ES-I3 (cell line): ENCODE measurements around the gene YPEL3.
"Not testable (repeated sequence)": the region's sequence is repeated elsewhere in the genome, so short reads cannot be mapped to it uniquely, and the experiment has no call there.

Experiments used
- H3K36me3 ChIP-seq: 2 replicates; pipeline ENCODE4 v1.6.1; 2013; ENCODE audit warnings: mild to moderate bottlenecking, low read length, control low read depth, moderate library complexity; ENCODE audit not compliant: insufficient read depth
- H3K4me1 ChIP-seq: 2 replicates; pipeline ENCODE4 v1.6.1; 2013; ENCODE audit warnings: mild to moderate bottlenecking, control low read depth, low read length; ENCODE audit not compliant: insufficient read depth
- H3K9ac ChIP-seq: 2 replicates; pipeline ENCODE4 v1.6.1; 2013; ENCODE audit warnings: low read depth, mild to moderate bottlenecking, low read length, moderate library complexity
- H3K9me3 ChIP-seq: 2 replicates; pipeline ENCODE4 v1.6.1; 2013; ENCODE audit warnings: mild to moderate bottlenecking, low read length, moderate library complexity; ENCODE audit not compliant: control insufficient read depth, insufficient read depth

Gene YPEL3, protein sequence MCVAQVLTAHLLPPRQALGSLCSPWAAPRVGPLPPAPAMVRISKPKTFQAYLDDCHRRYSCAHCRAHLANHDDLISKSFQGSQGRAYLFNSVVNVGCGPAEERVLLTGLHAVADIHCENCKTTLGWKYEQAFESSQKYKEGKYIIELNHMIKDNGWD

DNA sequence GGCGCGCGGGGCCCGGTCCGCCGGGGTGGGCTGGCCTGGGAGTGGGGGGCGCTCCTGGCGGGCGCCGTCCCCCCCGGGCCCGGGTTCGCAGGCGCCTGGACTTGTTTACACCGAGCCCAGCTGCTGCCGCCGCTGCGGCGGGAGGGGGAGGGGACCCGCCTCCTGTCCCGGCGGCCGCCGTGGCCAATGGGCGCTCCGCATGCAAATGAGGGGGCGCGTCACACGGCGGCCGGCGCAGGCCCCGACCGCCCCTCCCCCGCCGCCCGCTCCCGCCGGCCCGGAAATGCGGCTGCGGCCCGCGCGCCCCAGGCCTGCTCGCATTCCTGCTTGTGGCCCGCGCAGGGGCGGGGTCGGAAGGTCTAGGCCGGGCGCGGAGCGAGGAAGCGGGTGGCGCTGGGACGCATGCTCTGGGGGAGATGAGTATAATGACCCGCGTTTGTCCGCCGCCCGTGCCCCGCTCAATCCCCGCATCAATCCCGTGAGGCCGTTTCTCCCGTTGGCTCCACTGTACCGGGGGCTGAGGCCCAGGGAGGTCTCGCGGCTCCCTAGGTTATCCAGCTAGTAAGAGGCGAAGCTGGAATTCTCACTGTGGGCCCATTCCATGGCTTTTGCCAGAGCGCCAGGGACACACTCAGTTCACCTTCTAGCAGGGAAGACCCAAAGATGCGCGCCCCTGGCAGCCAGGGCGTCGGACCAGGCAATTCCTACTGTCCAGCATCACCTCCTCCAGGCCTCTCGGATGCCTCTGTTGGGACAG lies at the start of gene YPEL3:
Gene YPEL3, minus strand, starts transcription at position 109 of the 757 bp plus-strand sequence. CDS start 731 bp downstream, outside the sequence.
- Histone ChIP-seq H3K9me3 (peaks cover 19% of the 10 kb centered on the region), H3K4me1 (no peaks in the 10 kb centered on the region), H3K9ac (peak within 1 kb of the TSS; percentile 52), H3K36me3 (no peaks in the 10 kb centered on the region)

DNA sequence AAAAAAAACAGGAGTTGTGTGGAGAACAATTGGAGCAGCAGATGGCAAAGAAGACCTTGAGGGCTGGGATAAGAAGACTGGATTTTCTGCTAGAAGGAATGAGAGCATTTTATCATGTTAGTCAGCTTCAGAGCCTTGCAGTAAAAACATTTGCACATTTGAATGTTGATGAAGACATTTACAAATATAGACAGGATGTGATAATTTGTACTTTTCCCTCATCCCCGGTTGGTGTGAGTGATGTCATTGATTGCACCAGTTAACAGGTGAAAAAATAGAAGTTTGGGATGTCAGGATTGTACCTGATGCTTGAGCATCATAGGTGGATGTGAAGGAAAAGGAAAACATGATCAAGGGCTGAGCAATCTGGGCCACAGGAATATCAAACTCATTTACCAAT lies 49.6 kb upstream of the YPEL3 start:
- Histone ChIP-seq H3K36me3 (no peaks in the 10 kb centered on the region), H3K4me1 (no peaks in the 10 kb centered on the region), H3K9me3 (peaks cover 9% of the 10 kb centered on the region), H3K9ac (no peak overlapping the region)

DNA sequence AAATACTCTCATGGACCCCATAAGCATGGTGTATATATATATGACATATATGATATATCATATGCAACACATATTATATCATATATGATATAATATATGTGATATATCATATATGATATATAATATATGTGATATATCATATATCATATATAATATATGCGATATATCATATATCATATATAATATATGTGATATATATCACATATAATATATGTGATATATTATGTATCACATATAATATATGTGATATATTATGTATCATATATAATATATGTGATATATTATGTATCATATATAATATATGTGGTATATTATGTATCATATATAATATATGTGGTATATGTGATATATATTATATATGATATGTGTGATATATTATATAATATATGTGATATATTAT lies 48.9 kb upstream of the YPEL3 start:
- Histone ChIP-seq H3K4me1 (no peaks in the 10 kb centered on the region), H3K9ac (no peak overlapping the region)

DNA sequence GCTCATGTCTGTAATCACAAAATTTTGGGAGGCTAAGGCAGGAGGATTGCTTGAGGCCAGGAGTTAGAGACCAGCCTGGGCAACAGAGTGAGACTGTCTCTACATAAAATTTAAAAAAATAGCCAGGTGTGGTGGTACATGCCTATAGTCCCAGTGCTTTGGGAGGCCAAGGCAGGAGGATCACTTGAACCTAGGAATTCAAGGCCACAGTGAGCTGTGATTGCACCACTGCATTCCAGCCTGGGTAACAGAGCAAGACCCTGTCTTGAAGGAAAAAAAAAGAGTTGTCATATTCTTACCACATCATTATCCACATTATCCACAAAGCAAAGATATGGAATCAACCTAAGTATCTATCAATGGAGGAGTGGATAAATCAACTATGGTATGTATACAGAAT lies 48.0 kb upstream of the YPEL3 start:
- Histone ChIP-seq H3K9ac (no peak overlapping the region), H3K9me3 (peaks cover 1% of the 10 kb centered on the region), H3K36me3 (no peaks in the 10 kb centered on the region), H3K4me1 (no peaks in the 10 kb centered on the region)

More for the DNA sequence above, 48.9 kb upstream of the YPEL3 start:
- Histone ChIP-seq H3K36me3 (no peaks in the 10 kb centered on the region), H3K9me3 (peaks cover 9% of the 10 kb centered on the region)

DNA sequence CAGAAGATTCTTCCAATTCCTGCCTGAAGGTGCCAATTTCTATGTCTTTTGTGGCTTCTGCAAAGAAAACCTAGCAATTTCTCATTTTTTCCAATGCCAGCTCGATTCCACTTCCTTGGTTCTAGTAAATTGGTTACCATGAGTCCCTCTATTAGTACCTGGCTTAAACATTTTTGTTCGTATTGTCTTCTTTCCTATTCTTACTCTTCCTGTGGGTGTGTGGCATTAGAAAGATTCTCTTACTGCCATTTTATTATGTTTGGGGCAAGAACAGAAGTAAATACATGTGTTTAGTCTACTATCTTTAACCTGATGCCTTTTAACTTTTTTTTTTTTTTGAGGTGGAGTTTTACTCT lies 47.3 kb upstream of the YPEL3 start:
- Histone ChIP-seq H3K9me3 (no peaks in the 10 kb centered on the region), H3K4me1 (no peaks in the 10 kb centered on the region), H3K9ac (no peak overlapping the region), H3K36me3 (no peaks in the 10 kb centered on the region)

DNA sequence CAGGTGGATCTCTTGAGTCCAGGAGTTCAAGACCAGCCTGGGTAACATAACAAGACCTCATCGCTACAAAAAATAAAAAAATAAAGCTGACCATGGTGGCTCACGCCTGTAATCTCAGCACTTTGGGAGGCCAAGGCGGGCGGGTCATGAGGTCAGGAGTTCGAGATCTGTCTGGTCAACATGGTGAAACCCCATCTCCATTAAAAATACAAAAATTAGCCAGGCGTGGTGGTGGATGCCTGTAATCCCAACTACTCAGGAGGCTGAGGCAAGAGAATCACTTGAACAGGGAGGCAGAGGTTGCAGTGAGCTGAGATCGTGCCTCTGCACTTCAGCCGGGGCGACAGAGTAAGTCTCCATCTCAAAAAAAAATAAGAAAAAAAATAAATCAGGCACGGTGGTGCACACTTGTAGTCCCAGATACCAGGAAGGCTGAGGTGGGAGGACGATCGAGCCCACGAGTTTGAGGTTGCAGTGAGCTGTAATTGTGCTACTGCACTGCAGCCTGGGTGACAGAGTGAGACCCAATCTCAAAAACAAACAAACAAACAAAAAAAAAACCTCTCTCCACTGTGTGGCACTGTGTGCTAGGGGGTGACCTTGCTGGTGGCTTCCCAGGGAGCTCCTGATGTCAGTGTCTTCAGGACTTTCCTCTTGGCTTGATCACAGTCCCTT lies 46.8 kb upstream of the YPEL3 start:
- Histone ChIP-seq H3K4me1 (no peaks in the 10 kb centered on the region), H3K36me3 (no peaks in the 10 kb centered on the region), H3K9ac (no peak overlapping the region), H3K9me3 (no peaks in the 10 kb centered on the region)

DNA sequence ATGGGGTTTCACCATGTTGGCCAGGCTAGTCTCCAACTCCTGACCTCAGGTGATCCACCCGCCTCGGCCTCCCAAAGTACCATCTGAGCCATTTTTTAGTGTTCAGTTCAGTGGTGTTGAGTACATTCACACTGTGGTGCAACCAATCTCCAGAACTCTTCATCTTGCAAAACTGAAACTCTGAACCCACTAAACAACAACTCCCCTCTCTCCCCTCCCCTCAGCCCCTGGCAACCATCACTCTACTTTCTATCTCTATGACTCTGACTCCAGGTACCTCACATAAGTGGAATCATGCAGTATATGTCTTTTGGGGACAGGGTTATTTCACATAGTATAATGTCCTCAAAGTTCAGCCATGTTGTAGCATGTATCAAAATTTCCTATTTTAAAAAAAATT lies 45.7 kb upstream of the YPEL3 start:
- Histone ChIP-seq H3K36me3 (no peaks in the 10 kb centered on the region), H3K9ac (no peak overlapping the region), H3K9me3 (no peaks in the 10 kb centered on the region), H3K4me1 (no peaks in the 10 kb centered on the region)

DNA sequence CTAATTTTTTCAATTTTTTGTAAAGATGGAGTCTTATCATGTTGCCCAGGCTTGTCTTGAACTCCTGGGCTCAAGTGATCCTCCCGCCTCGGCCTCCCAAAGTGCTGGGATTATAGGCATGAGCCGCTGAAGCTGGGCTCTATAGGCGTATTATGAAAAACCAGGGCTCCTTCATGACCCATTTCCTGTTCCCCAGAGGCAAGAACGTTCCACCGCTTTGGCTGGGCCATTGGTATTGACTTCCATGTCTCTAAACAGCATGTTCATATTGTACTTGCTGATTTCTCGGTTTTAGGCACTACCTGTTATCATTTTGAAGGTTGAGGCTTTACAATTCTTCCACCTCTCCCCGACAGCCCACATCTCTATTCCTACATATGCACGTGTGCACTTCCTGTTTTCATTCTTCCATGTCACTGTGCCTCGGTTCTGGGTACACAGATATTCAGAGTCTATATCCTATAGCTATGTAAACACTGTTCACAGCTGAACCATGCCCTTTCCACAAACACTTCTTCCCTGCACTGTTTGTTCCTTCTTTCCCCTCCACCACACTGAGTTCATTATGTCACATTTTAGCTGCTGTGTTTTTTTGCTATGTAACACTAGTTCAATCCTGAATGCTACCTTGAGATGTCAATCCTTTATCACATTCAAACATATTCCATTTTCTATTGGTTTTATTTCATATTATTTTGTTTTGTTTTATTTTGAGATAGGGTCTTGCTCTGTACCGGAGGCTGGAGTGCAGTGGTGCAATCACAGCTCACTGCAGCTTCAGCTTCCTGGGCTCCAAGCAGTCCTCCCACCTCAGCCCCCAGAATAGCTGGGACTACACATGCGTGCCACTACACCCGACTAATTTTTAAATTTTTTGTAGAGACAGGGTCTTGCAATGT lies 43.8 kb upstream of the YPEL3 start:
- Histone ChIP-seq H3K4me1 (no peaks in the 10 kb centered on the region), H3K9me3 (no peaks in the 10 kb centered on the region), H3K36me3 (no peaks in the 10 kb centered on the region), H3K9ac (no peak overlapping the region)

DNA sequence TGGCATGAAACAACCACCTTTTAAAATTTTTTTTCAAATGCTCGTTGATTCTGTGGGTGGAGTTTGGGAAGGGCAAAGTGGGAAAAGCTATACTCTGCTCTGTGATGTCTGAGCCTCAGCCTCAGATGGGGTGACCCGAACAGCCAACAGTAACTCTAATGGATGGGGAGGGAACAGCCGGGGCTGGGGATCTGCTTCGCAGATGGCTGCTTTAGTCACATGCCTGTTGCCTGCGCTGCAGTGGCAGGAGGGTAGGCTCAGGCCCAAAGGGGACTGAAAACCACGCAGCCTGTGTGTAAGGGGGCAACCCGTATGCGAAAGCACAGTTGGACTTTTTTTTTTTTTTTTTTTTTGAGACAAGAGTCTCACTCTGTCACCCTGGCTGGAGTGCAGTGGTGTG lies 41.9 kb upstream of the YPEL3 start:
- Histone ChIP-seq H3K9ac (no peak overlapping the region), H3K4me1 (no peaks in the 10 kb centered on the region), H3K9me3 (no peaks in the 10 kb centered on the region), H3K36me3 (no peaks in the 10 kb centered on the region)

DNA sequence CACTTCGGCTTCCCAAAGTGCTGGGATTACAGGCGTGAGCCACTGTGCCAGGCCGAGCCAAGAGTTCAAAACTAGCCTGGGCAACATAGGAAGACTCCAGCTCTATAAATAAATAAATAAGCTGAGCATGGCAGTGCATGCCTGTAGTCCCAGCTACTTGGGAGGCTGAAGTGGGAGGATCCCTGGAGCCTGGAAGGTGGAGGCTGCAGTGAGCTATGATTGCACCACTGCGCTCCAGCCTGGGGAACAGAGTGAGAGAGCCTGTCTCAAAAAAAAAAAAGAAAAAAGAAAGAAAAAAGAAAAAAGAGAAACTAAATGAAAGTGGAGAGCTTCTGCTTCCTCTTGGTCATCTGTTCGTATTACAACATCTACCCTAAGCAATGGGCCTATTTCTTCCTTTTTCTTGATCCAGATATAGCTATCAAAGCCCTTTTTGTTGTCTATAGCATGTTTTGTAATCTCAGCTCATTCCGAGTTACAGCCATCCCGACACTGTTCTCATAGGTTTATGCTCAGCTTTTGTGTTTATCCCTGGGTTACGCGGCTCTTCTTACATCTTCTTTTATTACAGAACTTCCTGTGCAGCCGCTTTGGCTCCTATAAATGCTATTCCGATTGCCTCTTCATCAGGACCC lies 41.1 kb upstream of the YPEL3 start:
- Histone ChIP-seq H3K4me1 (no peaks in the 10 kb centered on the region), H3K9ac (no peak overlapping the region), H3K36me3 (no peaks in the 10 kb centered on the region), H3K9me3 (no peaks in the 10 kb centered on the region)

DNA sequence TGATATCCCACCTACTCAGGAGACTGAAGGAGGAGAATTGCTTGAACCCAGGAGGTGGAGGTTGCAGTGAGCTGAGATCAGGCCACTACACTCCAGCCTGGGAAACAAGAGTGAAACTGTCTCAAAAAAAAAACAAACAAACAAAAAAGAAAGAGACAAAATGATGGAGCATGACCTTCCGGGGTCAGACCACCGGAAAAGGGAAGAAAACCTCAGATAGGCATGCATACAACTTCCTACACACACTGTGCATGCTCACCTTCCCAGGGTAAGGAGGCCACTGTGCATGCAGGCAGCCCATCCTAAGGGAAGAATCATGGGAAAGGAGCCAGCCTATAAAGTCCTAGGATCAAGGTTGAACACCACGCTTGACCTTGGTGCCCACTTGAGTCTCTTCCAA lies 36.6 kb upstream of the YPEL3 start:
- no peak overlapping the region for H3K9ac ChIP-seq
- H3K36me3 ChIP-seq = no peaks in the 10 kb centered on the region
- H3K4me1 ChIP-seq = no peaks in the 10 kb centered on the region
- no peaks in the 10 kb centered on the region for H3K9me3 ChIP-seq

DNA sequence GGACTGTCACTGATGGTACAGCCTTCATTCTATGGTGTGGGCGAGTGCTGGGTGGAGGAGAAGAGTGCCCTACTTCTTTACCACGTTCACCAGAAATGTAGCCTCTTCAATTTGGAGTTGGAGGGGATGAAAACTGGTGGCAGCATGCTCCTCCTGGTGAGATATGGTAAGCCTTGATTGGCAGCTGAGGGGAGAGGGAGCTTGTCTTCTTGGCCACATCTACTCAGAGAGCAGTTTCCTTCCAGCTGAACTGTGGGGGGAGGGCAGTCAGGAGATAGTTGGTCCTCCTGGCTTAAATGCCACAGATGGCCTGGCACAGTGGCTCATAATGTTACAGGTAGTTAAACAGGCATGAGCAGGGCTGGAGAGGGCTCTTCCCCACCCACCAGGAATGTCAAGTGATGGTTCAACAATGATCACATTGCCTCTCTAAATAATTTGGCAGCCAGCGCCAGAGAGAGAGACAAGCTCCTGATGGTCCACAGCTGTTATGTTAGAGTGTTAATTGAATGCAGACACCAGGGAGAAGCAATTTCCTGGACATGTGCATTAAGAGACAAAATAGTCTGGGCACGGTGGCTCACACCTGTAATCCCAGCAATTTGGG lies 36.0 kb upstream of the YPEL3 start:
- Histone ChIP-seq H3K4me1 (no peaks in the 10 kb centered on the region), H3K9ac (no peak overlapping the region), H3K9me3 (no peaks in the 10 kb centered on the region), H3K36me3 (no peaks in the 10 kb centered on the region)

DNA sequence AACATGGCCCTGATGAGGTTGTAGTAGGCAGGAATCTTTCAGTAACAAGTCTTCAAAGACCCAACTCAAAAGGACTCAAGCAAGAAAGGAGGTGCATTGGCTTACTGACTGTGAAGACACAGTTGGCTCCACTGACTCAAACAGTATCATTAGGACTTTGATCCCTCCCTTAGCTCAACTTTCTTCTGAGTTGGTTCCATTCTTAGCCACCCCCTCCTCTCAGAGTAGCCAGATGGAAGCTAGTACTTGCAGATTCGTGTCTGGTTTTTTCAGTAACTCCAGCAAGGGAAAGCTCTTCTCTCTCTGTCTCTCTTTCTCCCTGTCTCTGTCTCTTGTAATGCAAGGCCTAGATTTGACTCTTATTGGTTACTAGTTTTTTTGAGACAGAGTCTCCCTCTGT lies 32.0 kb upstream of the YPEL3 start:
- no peak overlapping the region for H3K9ac ChIP-seq
- no peaks in the 10 kb centered on the region for H3K36me3 ChIP-seq
- H3K4me1 ChIP-seq = no peaks in the 10 kb centered on the region

DNA sequence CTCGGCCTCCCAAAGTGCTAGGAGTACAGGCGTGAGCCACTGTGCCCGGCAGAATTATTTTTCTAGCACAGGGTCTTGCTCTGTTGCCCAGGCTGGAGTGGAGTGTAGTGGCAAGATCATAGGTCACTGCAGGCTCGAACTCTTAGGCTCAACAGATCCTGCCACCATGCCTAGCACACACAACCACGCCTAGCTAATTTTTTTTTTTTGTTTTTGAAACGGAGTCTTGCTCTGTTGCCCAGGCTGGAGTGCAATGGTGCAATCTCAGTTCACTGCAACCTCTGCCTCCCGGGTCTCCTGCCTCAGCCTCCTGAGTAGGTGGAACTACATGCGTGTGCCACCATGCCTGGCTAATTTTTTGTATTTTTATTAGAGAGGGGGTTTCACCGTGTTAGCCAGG lies 29.7 kb upstream of the YPEL3 start:
- H3K36me3 ChIP-seq, H3K9ac ChIP-seq: not testable (repeated sequence)

More for the DNA sequence above, 32.0 kb upstream of the YPEL3 start:
- H3K9me3 ChIP-seq = no peaks in the 10 kb centered on the region

More for the DNA sequence above, 29.7 kb upstream of the YPEL3 start:
- H3K9me3 ChIP-seq, H3K4me1 ChIP-seq: not testable (repeated sequence)
